NCI-H2081 (cell line): ENCODE data around the gene RAI2.
"Not testable (repeated sequence)": the region's sequence is repeated elsewhere in the genome, so short reads cannot be mapped to it uniquely, and the experiment has no call there.

ENCODE experiments used
- DNase-seq, 2 experiments: peaks; one replicate each; lab custom pipeline; 2025; lab: John Stamatoyannopoulos, UW

Gene RAI2

DNA sequence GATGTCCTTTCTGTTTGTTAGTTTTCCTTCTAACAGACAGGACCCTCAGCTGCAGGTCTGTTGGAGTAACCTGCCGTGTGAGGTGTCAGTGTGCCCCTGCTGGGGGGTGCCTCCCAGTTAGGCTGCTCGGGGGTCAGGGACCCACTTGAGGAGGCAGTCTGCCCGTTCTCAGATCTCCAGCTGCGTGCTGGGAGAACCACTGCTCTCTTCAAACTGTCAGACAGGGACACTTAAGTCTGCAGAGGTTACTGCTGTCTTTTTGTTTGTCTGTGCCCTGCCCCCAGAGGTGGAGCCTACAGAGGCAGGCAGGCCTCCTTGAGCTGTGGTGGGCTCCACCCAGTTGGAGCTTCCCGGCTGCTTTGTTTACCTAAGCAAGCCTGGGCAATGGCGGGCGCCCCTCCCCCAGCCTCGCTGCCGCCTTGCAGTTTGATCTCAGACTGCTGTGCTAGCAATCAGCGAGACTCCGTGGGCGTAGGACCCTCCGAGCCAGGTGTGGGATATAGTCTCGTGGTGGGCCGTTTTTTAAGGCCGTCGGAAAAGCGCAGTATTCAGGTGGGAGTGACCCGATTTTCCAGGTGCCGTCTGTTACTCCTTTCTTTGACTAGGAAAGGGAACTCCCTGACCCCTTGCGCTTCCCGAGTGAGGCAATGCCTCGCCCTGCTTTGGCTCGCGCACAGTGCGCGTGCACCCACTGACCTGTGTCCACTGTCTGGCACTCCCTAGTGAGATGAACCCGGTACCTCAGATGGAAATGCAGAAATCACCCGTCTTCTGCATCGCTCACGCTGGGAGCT, 74.3 kb downstream of the RAI2 start:
- not testable (repeated sequence) for DNase-seq

DNA sequence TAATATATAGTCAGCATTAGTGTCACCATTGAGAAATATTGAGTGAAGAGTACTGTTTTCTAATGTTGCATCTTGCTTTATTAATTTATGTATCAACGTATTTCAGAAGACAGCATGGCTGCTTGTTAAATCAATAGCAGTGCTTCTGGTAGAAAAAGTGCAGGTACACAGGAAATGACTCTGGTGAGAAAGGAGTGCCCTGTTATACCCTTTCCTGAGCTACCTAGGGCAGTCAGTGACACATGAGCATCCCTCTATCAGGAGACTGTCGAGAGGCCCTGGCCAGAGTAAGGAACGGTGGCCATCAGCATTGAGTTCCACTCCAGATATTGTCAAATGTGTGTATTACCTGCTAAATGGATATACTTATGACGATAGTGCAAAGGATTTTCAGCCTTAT, 81.7 kb downstream of the RAI2 start:
- no peak for DNase-seq

DNA sequence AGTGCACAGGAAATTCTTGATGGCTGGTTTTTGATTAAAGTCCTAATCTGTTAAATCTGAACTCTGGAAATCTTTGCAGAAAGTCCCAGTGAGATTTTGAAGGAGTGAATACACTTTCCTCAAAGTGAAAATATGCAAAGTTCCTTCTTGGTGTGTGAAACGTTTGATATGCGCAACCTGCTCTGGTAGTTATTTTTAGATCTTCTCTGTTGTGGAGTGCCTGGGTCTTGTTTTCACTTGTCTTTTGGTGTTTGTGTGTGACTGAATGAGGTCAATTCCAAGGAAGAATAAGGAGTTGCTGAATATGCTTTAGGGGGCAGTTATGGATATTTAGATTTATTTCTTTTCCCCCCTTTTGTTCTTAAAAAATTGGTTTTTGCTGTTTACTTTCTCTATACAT, 82.1 kb downstream of the RAI2 start:
- no peak for DNase-seq

DNA sequence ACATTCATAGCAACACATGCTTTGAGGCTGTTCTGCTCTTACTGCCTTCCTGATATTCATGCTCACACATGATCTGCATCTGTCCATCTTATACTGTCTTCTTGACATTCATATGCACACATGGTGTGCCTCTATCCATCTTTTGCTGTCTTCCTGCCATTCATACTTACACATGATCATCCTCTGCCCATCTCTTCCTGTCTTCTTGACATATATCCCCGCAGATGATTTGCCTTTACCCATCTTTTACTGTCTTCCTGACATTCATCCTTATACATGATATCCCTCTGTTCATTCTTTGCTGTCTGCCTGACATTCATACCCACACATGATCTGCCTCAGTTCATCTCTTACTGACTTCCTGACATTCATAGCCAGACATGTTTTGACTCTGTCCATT, 87.0 kb downstream of the RAI2 start:
- no peak for DNase-seq

DNA sequence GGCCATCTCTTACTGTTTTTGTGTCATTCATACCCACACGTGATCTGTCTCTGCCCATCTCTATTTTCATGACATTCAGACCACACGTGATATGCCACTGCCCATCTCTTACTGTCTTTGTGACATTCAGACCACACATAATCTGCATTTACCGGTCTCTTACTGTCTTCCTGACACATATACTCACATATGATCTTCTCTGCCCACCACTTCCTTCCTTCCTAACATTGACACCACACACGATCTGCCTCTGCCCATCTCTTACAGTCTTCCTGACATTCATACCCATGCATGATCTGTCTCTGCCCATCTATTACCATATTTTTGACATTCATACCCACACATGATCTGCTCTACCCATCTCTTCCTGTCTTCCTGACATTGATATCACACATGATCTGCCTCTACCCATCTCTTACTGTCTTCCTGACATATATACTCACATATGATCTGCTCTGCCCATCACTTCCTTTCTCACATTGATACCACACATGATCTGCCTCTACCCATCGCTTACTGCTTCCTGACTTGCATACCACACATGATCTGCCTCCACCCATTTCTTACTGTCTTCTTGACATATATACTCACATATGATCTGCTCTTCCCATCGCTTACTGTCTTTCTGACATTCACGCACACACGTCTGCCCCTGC, 87.7 kb downstream of the RAI2 start:
- DNase-seq, result no peak

DNA sequence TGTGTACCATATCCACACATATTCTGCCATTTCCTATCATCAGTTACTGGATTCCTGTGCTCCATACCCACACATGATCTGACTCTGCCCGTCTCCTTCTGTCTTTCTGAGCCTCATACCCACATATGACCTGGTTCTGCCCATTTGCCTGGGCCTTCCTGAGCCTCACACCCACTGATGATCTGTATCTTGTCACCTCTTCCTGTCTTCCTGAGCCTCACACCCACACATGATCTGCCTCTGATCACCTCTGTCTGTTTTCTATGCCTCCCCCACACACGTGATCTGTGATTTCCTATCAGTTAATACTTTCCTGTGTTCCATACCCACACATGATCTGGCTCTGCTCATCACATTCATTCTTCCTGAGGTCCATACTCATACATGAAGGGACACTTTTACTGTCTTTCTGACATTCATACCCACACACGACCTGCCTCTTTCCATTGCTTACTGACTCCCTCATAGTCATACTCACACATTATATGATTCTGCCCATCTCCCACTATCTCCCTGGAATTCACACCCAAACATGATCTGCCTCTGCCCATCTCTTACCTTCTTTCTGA, 91.3 kb downstream of the RAI2 start:
- DNase-seq, result no peak

DNA sequence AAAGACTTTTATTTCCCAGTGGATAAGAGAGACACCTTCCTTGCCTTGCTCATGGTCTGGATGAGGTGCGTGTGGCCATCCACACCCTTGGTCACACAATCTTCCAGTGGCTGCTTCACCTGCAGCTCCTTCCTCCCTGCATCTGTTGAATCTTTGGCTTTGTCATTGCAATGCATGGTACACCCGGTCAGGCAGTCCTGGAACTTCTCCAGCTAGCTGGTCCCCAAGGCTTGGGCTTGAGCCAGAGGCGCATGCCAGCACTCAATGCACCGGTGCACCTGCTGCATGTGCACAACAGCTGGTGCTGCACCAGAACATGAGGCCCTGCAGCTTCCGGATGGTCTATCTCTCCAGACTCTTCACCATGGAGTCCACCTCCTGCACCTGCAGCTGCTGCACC, 92.1 kb downstream of the RAI2 start:
- DNase-seq, result no peak

DNA sequence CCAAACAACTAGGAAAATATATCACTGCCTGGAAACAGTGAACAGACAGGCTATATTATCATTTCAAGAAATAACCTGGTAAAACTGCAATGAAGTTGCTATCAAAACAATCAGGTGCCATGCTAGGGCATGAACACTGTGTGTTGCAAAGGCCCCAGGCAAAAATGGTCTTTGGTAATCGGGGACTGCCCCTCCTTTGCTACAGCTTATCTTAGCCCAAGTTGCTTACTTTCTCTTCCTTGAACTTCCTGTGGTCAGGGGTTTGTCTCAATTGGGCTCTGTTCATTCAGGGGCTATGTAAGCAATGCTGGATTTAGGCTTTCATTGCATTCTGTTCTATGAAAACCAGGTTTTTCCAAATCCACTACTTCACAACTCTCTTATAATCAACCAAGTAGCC, 93.4 kb downstream of the RAI2 start:
- DNase-seq, result no peak

DNA sequence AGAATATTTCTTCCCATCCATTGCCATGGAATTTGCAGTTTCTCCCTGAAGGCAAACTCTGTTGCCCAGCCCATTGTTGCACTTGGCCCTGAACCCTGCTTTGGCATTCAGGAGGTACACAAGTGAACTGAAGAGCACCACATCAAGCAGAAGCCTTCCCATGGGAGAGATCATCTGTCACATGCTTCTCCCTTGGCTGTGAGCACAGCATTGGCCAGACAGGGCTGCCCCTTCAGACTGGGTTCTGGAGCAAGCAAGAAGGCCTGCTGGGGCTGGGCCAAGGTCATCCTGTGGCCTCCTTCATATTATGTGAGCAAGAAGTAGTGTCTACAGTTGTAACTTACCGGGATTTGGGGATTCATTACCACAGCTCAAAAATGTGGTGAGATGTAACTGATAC, 101.1 kb downstream of the RAI2 start:
- no peak for DNase-seq

DNA sequence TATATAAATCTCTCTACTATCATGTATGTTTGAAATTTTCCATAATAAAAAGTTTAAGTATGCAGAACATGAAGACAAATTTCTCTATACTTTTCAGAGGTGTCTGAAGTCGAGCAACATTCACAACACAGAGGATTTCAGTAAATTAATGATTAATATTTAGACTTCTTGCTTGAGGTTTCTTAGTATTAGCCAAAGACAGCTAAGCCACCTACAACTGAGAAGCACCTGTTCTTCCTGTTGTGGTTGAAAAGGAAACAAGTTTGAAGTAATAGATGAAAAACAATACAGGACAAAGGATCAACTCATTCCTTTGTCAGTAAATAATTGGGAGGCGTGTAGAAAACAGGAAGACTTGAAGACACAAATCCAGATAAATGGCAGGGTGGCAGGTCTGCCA, 102.7 kb downstream of the RAI2 start:
- DNase-seq, result no peak

DNA sequence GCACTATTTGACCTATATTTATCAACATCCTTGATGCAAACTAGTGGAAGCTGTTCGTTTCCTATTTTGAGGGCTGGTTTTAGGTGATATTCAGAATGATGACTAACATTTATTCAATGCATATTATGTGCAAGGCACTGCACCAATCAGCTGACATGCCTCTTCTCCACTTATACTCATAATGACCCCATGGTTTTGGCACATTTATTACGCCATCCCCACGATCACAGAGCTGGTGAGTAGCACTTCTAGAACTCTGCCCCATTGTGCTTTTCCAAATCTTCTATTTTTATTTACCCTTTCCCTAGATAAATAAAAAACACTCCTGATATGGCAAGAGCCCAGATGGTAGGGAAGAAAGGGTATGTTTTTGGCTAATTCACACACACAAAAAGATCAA, 110.7 kb downstream of the RAI2 start:
- DNase-seq, result no peak
